GM10248 (cell line): Measurements from ENCODE around the gene OR52K1.

Source experiments
- CTCF ChIA-PET: fragments of 300-600 bp; sonication (Branson Sonifier 250); formaldehyde crosslinking; extraction: SDS; loops from one replicate; lab custom pipeline; 2021; ENCODE audit warnings: antibody characterized with exemption; lab: Yijun Ruan, JAX
- POLR2A ChIA-PET: fragments of 350-650 bp; sonication (Branson Sonifier 250); formaldehyde crosslinking; extraction: SDS; loops from one replicate; lab custom pipeline; 2020; ENCODE audit warnings: antibody characterized with exemption; lab: Yijun Ruan, JAX
- DNase-seq: peaks from one replicate; pipeline ENCODE4 v3.0.0; 2012; ENCODE audit errors: extremely low spot score
- TF ChIP-seq, protein P1 (sequence below): IDR thresholded peaks from 2 replicates; pipeline ENCODE4 v1.5.1; 2012; ENCODE audit warnings: mild to moderate bottlenecking, low read depth; ENCODE audit errors: extremely low read depth, missing control alignments, control extremely low read depth

Gene OR52K1

DNA sequence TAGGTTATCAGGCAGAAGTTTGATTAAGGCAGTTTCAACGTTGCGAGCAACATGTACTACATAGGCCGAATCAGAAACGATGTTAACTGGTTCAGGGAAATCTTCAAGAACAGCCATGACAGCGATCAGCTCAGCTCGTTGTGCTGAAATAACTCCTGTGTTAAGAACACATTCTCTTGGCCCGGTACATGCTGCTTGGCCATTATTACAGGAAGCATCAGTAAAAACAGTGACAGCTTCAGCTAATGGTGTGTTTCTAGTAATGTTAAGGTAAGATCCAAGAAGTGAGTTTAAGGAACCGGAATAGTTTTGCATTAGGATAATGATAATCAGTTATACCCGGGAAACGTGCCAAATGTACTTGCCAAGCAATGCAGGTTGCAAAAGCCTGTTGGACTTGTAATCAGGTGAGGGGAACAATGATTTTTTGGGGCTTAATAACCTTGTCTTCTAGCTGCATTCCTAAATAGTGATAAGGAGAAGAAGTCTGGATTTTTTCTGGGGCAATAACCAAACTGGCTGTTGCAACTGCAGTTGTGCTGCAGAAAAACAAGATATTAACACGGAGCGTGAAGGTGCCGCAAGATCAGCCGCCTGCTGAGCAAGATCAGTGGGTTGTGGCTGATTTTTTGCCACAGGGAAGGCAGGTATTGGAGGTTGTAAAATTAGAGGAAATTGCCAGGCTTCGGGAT, 14.3 kb downstream of the OR52K1 start:
- ChIA-PET POLR2A (no interaction called here), CTCF (interaction anchor here (1.8 to 7.3 kb wide), 2 partner anchors 12 to 312 kb away, joined by 5 to 164 read pairs; no protein-coding TSS in a partner anchor)
- no peak for DNase-seq
- TF ChIP-seq, protein P1, sequence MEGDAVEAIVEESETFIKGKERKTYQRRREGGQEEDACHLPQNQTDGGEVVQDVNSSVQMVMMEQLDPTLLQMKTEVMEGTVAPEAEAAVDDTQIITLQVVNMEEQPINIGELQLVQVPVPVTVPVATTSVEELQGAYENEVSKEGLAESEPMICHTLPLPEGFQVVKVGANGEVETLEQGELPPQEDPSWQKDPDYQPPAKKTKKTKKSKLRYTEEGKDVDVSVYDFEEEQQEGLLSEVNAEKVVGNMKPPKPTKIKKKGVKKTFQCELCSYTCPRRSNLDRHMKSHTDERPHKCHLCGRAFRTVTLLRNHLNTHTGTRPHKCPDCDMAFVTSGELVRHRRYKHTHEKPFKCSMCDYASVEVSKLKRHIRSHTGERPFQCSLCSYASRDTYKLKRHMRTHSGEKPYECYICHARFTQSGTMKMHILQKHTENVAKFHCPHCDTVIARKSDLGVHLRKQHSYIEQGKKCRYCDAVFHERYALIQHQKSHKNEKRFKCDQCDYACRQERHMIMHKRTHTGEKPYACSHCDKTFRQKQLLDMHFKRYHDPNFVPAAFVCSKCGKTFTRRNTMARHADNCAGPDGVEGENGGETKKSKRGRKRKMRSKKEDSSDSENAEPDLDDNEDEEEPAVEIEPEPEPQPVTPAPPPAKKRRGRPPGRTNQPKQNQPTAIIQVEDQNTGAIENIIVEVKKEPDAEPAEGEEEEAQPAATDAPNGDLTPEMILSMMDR = no peak

DNA sequence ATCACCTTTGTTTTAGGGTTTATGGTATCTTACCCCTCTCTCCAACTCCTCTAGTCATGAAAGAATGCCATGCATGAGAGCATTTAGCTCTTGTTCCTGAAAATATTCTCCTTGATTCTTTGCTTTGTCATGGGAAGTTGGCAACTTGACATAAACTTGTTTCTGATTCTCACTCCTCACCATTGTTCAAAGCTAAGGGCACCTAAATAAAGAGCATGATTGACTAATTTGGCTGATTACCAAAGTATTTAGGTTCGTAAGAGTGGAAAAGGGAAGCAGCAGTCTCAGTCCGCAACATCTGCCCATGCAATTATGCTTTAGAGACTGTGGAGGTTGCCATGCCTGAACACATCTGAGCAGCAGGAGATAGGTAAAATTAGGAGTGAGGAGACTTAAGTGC, 26.4 kb downstream of the OR52K1 start:
- TF ChIP-seq, protein P1 = no peak
- POLR2A ChIA-PET = no interaction called here
- CTCF ChIA-PET = interaction anchor here (0.7 to 1.6 kb wide), 4 partner anchors 13 to 322 kb away, joined by 3 to 7 read pairs (median 5); no protein-coding TSS in a partner anchor
- DNase-seq = no peak

DNA sequence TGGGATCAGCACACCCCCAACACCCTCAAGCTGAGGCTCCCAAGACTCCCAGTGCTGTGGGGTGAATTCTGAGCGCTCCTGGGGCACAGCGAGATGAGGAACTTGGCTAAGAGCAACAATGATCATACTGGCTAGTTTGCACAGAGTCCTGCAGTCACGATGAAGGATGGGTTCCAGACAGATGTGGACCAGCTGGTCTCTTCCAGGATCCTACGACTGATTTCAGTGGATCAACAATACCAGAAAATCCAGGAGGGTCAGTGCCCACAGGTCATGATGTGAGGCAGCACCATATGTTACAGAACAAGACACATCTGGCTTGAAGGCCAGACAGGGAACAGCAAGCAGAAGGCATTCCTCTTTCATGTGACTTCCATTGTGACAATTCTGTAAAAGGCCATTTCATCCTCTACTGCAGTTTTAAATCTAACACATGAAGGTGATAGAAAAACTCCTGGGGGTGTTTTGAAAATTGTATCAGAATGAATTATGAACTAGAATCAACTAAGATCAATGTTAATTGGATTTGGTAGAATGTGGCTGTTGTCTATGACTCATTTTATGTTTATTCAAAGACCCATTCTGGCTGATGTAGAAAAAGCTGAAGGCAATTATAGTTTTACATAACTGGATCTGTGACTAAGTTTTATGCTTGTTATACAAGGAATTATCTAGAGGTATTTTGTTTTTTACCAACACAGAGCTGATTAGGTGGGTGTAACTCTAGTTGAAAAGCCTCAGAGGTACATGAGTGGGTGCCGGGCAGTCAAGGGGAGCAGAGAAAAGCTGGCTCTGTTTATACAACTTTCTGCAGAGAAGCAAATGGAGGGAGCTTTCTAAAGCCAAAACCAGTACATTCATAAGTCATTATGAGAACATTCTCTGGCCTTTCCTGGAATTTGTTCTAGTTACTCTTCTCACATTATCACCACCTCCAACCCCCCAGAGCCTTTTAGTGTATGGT, 29.1 kb downstream of the OR52K1 start:
- ChIA-PET POLR2A (no interaction called here), CTCF (no interaction called here)
- no peak for DNase-seq
- TF ChIP-seq, protein P1 = no peak

- TF ChIP-seq, protein P1 = no peak
- ChIA-PET CTCF (no interaction called here), POLR2A (no interaction called here)
- DNase-seq = no peak
Observed at GRCh38 chr11:4514196-4514595, 31.8 kb downstream of the OR52K1 start.

GRCh38 chr11:4522339-4522738, 39.9 kb downstream of the OR52K1 start:
- CTCF ChIA-PET = interaction anchor here (0.7 to 2.3 kb wide), 2 partner anchors 335 to 336 kb away, joined by 3 to 8 read pairs; no protein-coding TSS in a partner anchor

DNA sequence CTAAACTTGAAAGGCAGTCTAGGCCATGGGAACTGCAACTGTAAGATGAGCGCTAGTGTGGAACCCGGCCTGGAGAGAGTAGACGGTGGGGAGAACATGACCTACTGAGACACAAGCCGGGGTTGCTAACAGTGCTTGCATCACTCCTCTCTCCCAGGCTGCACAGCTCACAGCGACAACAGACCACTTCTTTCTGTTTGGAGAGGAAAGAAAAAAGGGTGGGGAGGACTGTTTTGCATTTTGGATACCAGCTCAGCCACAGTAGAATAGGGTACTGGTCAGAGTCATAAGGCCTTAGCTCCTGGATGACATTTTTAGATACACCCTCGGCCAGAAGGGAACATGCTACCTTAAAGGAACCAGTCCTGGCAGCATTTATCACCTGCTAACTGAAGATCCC, 40.3 kb downstream of the OR52K1 start:
- TF ChIP-seq, protein P1 = no peak
- CTCF ChIA-PET = interaction anchor here (0.7 to 1.1 kb wide), 2 partner anchors 17 to 336 kb away, joined by 3 read pairs; no protein-coding TSS in a partner anchor
- DNase-seq = no peak
- POLR2A ChIA-PET = no interaction called here

More at GRCh38 chr11:4522339-4522738, 39.9 kb downstream of the OR52K1 start:
- TF ChIP-seq, protein P1 = no peak
- POLR2A ChIA-PET = no interaction called here
- DNase-seq = no peak
